Upper lobe of left lung (tissue), 6 donors: ENCODE data around the gene AP5M1. TPM values are rescaled to one million over a fixed set of nuclear protein-coding genes. Genes with fewer than 3 reads are reported as not detected.
A peak's percentile ranks its signal among the peaks of the same experiment; 100 is the strongest.
"Not testable (repeated sequence)": the region's sequence is repeated elsewhere in the genome, so short reads cannot be mapped to it uniquely, and the experiment has no call there.

Experiments used
- ATAC-seq, 2 donors: fragments of 200-7000 bp; cut with Tn5 transposase; one replicate each; pipeline ENCODE4 v1.9.1; 2022; ENCODE audit warnings: mild to moderate bottlenecking in 2 of 2, moderate library complexity in 2 of 2; ENCODE audit not compliant: low FRiP score in 2 of 2
- DNase-seq, 2 donors: peaks; one replicate each; pipeline ENCODE4 v3.0.0-alpha.2; 2019 to 2020
- H3K27ac ChIP-seq, 4 donors: fragments of 200-600 bp; sonication (generic); one replicate each; pipeline ENCODE4 v1.5.1; 2016 to 2019
- H3K27me3 ChIP-seq, 4 donors: fragments of 200-600 bp; sonication (generic); one replicate each; pipeline ENCODE4 v1.5.1; 2017 to 2019
- H3K36me3 ChIP-seq, 4 donors: fragments of 200-600 bp; sonication (generic); one replicate each; pipeline ENCODE4 v1.5.1; 2016 to 2019
- H3K4me1 ChIP-seq, 4 donors: fragments of 200-600 bp; sonication (generic); one replicate each; pipeline ENCODE4 v1.5.1; 2018 to 2019
- H3K4me3 ChIP-seq, 4 donors: fragments of 200-600 bp; sonication (generic); one replicate each; pipeline ENCODE4 v1.5.1; 2017 to 2019; ENCODE audit warnings: mild to moderate bottlenecking in 2 of 4, moderate library complexity in 1 of 4
- H3K9me3 ChIP-seq, 4 donors: fragments of 200-600 bp; sonication (generic); one replicate each; pipeline ENCODE4 v1.5.1; 2018 to 2019
- EP300 ChIP-seq, 4 donors: sonication (generic); formaldehyde crosslinking; IDR thresholded peaks; one replicate each; pipeline ENCODE4 v1.5.1; 2017; ENCODE audit warnings: antibody characterized with exemption in 4 of 4, control low read depth in 2 of 4
- POLR2A ChIP-seq, 4 donors: fragments of 450-650 bp; IDR thresholded peaks; one replicate each; pipeline ENCODE4 v1.5.1; 2016 to 2017; ENCODE audit warnings: antibody characterized with exemption in 4 of 4, mild to moderate bottlenecking in 2 of 4
- POLR2AphosphoS5 ChIP-seq, 2 donors: sonication (generic); formaldehyde crosslinking; IDR thresholded peaks; one replicate each; pipeline ENCODE4 v1.5.1; 2017; ENCODE audit warnings: antibody characterized with exemption in 2 of 2
- WGBS, 2 donors: methylation state at CpG; one replicate each; pipeline ENCODE4 v1.1.5; 2017 to 2018; 5-methylcytosine and 5-hydroxymethylcytosine counted together
- total RNA-seq, 6 donors: library from RNA; depleted of rRNA in 4 of 6; stranded (reverse); fragments of >200 nt in 4 of 6; gene quantifications; one replicate each; pipeline versions ENCODE4 v1.1.0 to v1.2.1, GENCODE V29; 2016 to 2021
- TF ChIP-seq, protein P1 (sequence below), 6 experiments: fragments of 450-650 bp in 4 of 6; fragments of 200-600 bp in 2 of 6; sonication (generic) in 2 of 6; IDR thresholded peaks; one replicate each; pipeline ENCODE4 v1.5.1; 2016 to 2019; ENCODE audit warnings: antibody characterized with exemption in 6 of 6
- donor health status: DM: no; HTN: no; CAD: no; lungs with moderate emphysema.
- donor health status: DM: no; HTN: yes; CAD: no; lungs with severe emphysema.

Gene AP5M1
- total RNA-seq, 6 donors from 2014 or later = 17.8 to 38.1 (median 24.9) TPM

GRCh38 chr14:57243320-57243719, 25.5 kb upstream of the AP5M1 start:
- ATAC-seq (no peak), DNase-seq (no peak)
- H3K27me3 ChIP-seq = no peaks in the 10 kb centered on the region
- H3K36me3 ChIP-seq = peaks cover 0 to 58% (median 2%) of the 10 kb centered on the region in 4 donors
- no peak overlapping the region for H3K4me3 ChIP-seq
- no peak overlapping the region for H3K27ac ChIP-seq
- no peaks in the 10 kb centered on the region for H3K9me3 ChIP-seq
- H3K4me1 ChIP-seq = no peaks in the 10 kb centered on the region
- TF ChIP-seq POLR2A (IDR thresholded peaks at IDR 0.05) = no peak
- TF ChIP-seq POLR2AphosphoS5 (IDR thresholded peaks at IDR 0.05) = no peak
- TF ChIP-seq, protein P1, sequence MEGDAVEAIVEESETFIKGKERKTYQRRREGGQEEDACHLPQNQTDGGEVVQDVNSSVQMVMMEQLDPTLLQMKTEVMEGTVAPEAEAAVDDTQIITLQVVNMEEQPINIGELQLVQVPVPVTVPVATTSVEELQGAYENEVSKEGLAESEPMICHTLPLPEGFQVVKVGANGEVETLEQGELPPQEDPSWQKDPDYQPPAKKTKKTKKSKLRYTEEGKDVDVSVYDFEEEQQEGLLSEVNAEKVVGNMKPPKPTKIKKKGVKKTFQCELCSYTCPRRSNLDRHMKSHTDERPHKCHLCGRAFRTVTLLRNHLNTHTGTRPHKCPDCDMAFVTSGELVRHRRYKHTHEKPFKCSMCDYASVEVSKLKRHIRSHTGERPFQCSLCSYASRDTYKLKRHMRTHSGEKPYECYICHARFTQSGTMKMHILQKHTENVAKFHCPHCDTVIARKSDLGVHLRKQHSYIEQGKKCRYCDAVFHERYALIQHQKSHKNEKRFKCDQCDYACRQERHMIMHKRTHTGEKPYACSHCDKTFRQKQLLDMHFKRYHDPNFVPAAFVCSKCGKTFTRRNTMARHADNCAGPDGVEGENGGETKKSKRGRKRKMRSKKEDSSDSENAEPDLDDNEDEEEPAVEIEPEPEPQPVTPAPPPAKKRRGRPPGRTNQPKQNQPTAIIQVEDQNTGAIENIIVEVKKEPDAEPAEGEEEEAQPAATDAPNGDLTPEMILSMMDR (IDR thresholded peaks at IDR 0.05) = no peak
- TF ChIP-seq EP300 (IDR thresholded peaks at IDR 0.05) = no peak

GRCh38 chr14:57244106-57244505, 24.7 kb upstream of the AP5M1 start:
- H3K4me1 ChIP-seq = no peaks in the 10 kb centered on the region
- peak in 1 of 2 donors; percentile 39 for ATAC-seq
- TF ChIP-seq POLR2A (IDR thresholded peaks at IDR 0.05) = no peak
- TF ChIP-seq, protein P1 (IDR thresholded peaks at IDR 0.05) = no peak
- TF ChIP-seq EP300 (IDR thresholded peaks at IDR 0.05) = no peak
- no peak overlapping the region for H3K4me3 ChIP-seq
- H3K27me3 ChIP-seq = no peaks in the 10 kb centered on the region
- no peak overlapping the region for H3K27ac ChIP-seq
- 60 to 66% methylated on average over 2 of the region's 2 CpGs for WGBS, 2 donors
- no peak for DNase-seq
- no peaks in the 10 kb centered on the region for H3K9me3 ChIP-seq
- peaks cover 0 to 50% (median under 1%) of the 10 kb centered on the region in 4 donors for H3K36me3 ChIP-seq

DNA sequence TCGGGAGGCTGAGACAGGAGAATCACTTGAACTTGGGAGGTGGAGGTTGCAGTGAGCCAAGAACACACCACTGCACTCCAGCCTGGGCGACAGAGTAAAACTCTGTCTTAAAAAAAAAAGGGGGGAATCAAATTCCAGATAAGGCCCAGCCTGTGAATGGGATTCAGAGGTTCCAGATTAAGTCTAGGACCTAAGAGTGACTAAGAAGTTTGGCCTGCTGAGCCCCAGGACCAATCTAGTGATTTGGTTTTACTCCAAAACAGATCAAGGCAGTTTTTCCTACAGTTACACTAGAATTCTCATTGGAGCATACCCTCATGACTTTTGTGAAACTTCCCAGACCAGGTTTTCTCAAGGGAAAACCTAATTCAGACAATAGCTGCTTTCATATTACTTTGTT, 22.8 kb upstream of the AP5M1 start:
- H3K4me1 ChIP-seq = peaks cover 0 to under 1% (median 0%) of the 10 kb centered on the region in 4 donors
- H3K27ac ChIP-seq = no peak overlapping the region
- WGBS, 2 donors = 97% methylated on average over 2 of the region's 2 CpGs
- H3K4me3 ChIP-seq = no peak overlapping the region
- no peak for DNase-seq
- no peak for ATAC-seq
- TF ChIP-seq POLR2A (IDR thresholded peaks at IDR 0.05) (no peak), POLR2AphosphoS5 (IDR thresholded peaks at IDR 0.05) (no peak), EP300 (IDR thresholded peaks at IDR 0.05) (no peak)
- TF ChIP-seq, protein P1 (IDR thresholded peaks at IDR 0.05) = no peak
- H3K27me3 ChIP-seq = no peaks in the 10 kb centered on the region
- no peaks in the 10 kb centered on the region for H3K9me3 ChIP-seq
- H3K36me3 ChIP-seq = peaks cover 0 to 41% (median 0%) of the 10 kb centered on the region in 4 donors

- no peaks in the 10 kb centered on the region for H3K27me3 ChIP-seq
- no peak overlapping the region for H3K4me3 ChIP-seq
- TF ChIP-seq, protein P1 (IDR thresholded peaks at IDR 0.05) = no peak
- TF ChIP-seq POLR2AphosphoS5 (IDR thresholded peaks at IDR 0.05) (no peak), EP300 (IDR thresholded peaks at IDR 0.05) (no peak), POLR2A (IDR thresholded peaks at IDR 0.05) (no peak)
- peaks cover 0 to 6% (median 0%) of the 10 kb centered on the region in 4 donors for H3K4me1 ChIP-seq
- DNase-seq (no peak), ATAC-seq (no peak)
- no peaks in the 10 kb centered on the region for H3K9me3 ChIP-seq
- peaks cover 0 to 32% (median 0%) of the 10 kb centered on the region in 4 donors for H3K36me3 ChIP-seq
- 75 to 80% methylated on average over 2 of the region's 2 CpGs for WGBS, 2 donors
- H3K27ac ChIP-seq = no peak overlapping the region
Observed at GRCh38 chr14:57246933-57247657, 21.7 kb upstream of the AP5M1 start.

DNA sequence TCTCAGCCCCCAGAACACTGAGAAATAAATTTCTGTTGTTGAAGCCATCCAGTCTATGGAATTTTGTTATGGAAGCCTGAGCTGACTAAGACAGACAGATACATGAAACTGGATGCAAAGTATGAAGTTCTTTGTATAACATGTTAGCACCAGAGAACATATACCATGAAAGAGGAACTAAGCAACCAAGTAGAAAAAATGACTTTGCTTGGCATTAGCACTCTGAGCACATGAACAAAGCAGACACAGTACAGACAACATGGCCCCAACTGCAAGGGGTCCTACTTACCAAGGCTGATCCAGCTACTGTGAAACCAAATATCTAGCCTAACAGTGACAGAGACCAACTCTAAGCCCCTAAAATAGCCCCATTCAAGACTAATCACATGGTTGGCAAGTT, 13.9 kb upstream of the AP5M1 start:
- peaks cover 0 to 18% (median 0%) of the 10 kb centered on the region in 4 donors for H3K4me1 ChIP-seq
- no peaks in the 10 kb centered on the region for H3K27me3 ChIP-seq
- H3K27ac ChIP-seq = no peak overlapping the region
- no peak overlapping the region for H3K4me3 ChIP-seq
- no peak for DNase-seq
- no peaks in the 10 kb centered on the region for H3K9me3 ChIP-seq
- no peak for TF ChIP-seq EP300 (IDR thresholded peaks at IDR 0.05)
- TF ChIP-seq, protein P1 (IDR thresholded peaks at IDR 0.05) = no peak
- TF ChIP-seq POLR2A (IDR thresholded peaks at IDR 0.05) = no peak
- no peak for TF ChIP-seq POLR2AphosphoS5 (IDR thresholded peaks at IDR 0.05)
- ATAC-seq = no peak
- peaks cover 0 to 8% (median 0%) of the 10 kb centered on the region in 4 donors for H3K36me3 ChIP-seq

DNA sequence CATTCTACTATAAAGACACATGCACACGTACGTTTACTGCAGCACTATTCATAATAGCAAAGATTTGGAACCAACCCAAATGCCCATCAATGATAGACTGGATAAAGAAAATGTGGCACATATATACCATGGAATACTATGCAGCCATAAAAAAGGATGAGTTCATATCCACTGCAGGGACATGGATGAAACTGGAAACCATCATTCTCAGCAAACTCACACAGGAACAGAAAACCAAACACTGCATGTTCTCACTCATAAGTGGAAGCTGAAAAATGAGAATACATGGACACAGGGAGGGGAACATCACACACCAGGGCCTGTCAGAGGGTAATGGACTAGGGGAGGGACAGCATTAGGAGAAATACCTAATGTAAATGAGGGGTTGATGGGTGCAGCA, 10.6 kb upstream of the AP5M1 start:
- not testable (repeated sequence) for H3K4me3 ChIP-seq, DNase-seq, H3K36me3 ChIP-seq, ATAC-seq, H3K4me1 ChIP-seq, H3K9me3 ChIP-seq, H3K27me3 ChIP-seq, H3K27ac ChIP-seq
- WGBS, 2 donors = 91 to 94% methylated on average over 2 of the region's 2 CpGs
